Measurements from ENCODE around the gene CDH4. TPM values are rescaled to one million over a fixed set of nuclear protein-coding genes. Genes with fewer than 3 reads are reported as not detected.

CDH4 gene
- total and polyA plus RNA-seq, 2 donors (not counting 1 experiment from before 2014, with no cell fraction given), result not detected

GRCh38 chr20:61926796-61927192 is 674.7 kb downstream of the CDH4 start:
- POLR2A ChIA-PET, result no interaction called here
- no peaks in the 10 kb centered on the region for H3K79me2 ChIP-seq (ENCODE audit: control insufficient read depth, insufficient read depth, low read length)
- Mint-ChIP-seq H3K27ac (no peak overlapping the region), H3K4me3 (no peak overlapping the region), H3K9me3 (ENCODE audit: insufficient read depth) (no peaks in the 10 kb centered on the region), H3K27me3 (no peaks in the 10 kb centered on the region), H3K4me1 (no peaks in the 10 kb centered on the region)
- H3K4me1 ChIP-seq (ENCODE audit: control insufficient read depth in 2 of 2, insufficient read depth in 2 of 2, low read length in 2 of 2), result no peaks in the 10 kb centered on the region
- DNase-seq (no peak), ATAC-seq (ENCODE audit: low read depth) (no peak)
- no peak overlapping the region for H3K9ac ChIP-seq (ENCODE audit: low read length)
- peaks cover 0 to 33% (median 0%) of the 10 kb centered on the region in 3 donors for H3K9me3 ChIP-seq (ENCODE audit: control extremely low read depth in 1 of 3, control insufficient read depth in 2 of 3, insufficient read depth in 1 of 3, low read length in 2 of 3)
- no peaks in the 10 kb centered on the region for H3K36me3 ChIP-seq (replicated peaks in 1 of 2; ENCODE audit: control extremely low read depth in 1 of 2, control insufficient read depth in 1 of 2, extremely low read depth in 1 of 2, insufficient read depth in 2 of 2, low read length in 1 of 2)
- no peak for TF ChIP-seq EZH2 (IDR thresholded peaks at IDR 0.05; ENCODE audit: borderline replicate concordance, insufficient read depth, low read depth, low read length, poor library complexity, severe bottlenecking)
- no peak for TF ChIP-seq CTCF (IDR thresholded peaks at IDR 0.05)
- H3K4me2 ChIP-seq (replicated peaks; ENCODE audit: low read depth, low read length, poor library complexity, severe bottlenecking), result no peak overlapping the region
- intact Hi-C loops (cut with micrococcal nuclease), result no loop called here
- no peak overlapping the region for H2AFZ ChIP-seq (ENCODE audit: insufficient read depth, low read depth, low read length, poor library complexity, severe bottlenecking)
- H3K27me3 ChIP-seq (replicated peaks in 1 of 4; ENCODE audit: control extremely low read depth in 1 of 4, control insufficient read depth in 3 of 4, insufficient read depth in 4 of 4, low read length in 3 of 4), result peaks cover 0 to 3% (median 0%) of the 10 kb centered on the region in 4 experiments
- CTCF ChIA-PET, result no interaction called here
- WGBS (ENCODE audit: insufficient coverage), result 96% methylated on average over 23 of the region's 23 CpGs
- H3K4me3 ChIP-seq (ENCODE audit: control extremely low read depth in 1 of 5, extremely low read depth in 1 of 5, insufficient read depth in 1 of 5, low read depth in 2 of 5, low read length in 4 of 5), result no peak overlapping the region
- H3K27ac ChIP-seq (ENCODE audit: low read length in 2 of 2), result no peak overlapping the region
- no peaks in the 10 kb centered on the region for H4K20me1 ChIP-seq (ENCODE audit: control insufficient read depth, insufficient read depth, low read length, poor library complexity, severe bottlenecking)

GRCh38 chr20:61927193-61927825 is 675.2 kb downstream of the CDH4 start:
- no peak overlapping the region for H3K9ac ChIP-seq (ENCODE audit: low read length)
- intact Hi-C loops (cut with micrococcal nuclease), result no loop called here
- H3K4me2 ChIP-seq (replicated peaks; ENCODE audit: low read depth, low read length, poor library complexity, severe bottlenecking), result no peak overlapping the region
- peaks cover 0 to 33% (median 0%) of the 10 kb centered on the region in 3 donors for H3K9me3 ChIP-seq (ENCODE audit: control extremely low read depth in 1 of 3, control insufficient read depth in 2 of 3, insufficient read depth in 1 of 3, low read length in 2 of 3)
- ChIA-PET CTCF (no interaction called here), POLR2A (no interaction called here)
- H4K20me1 ChIP-seq (ENCODE audit: control insufficient read depth, insufficient read depth, low read length, poor library complexity, severe bottlenecking), result no peaks in the 10 kb centered on the region
- WGBS (ENCODE audit: insufficient coverage), result 94% methylated on average over 21 of the region's 21 CpGs
- ATAC-seq (ENCODE audit: low read depth), result no peak
- H3K4me3 ChIP-seq (ENCODE audit: control extremely low read depth in 1 of 5, extremely low read depth in 1 of 5, insufficient read depth in 1 of 5, low read depth in 2 of 5, low read length in 4 of 5), result no peak overlapping the region
- H2AFZ ChIP-seq (ENCODE audit: insufficient read depth, low read depth, low read length, poor library complexity, severe bottlenecking), result no peak overlapping the region
- Mint-ChIP-seq H3K4me1 (no peaks in the 10 kb centered on the region), H3K27me3 (no peaks in the 10 kb centered on the region), H3K4me3 (no peak overlapping the region), H3K9me3 (ENCODE audit: insufficient read depth) (no peaks in the 10 kb centered on the region), H3K27ac (no peak overlapping the region)
- H3K27me3 ChIP-seq (replicated peaks in 1 of 4; ENCODE audit: control extremely low read depth in 1 of 4, control insufficient read depth in 3 of 4, insufficient read depth in 4 of 4, low read length in 3 of 4), result peaks cover 0 to 3% (median 0%) of the 10 kb centered on the region in 4 experiments
- no peak for DNase-seq
- no peak for TF ChIP-seq EZH2 (IDR thresholded peaks at IDR 0.05; ENCODE audit: borderline replicate concordance, insufficient read depth, low read depth, low read length, poor library complexity, severe bottlenecking)
- TF ChIP-seq CTCF (IDR thresholded peaks at IDR 0.05), result no peak
- H3K4me1 ChIP-seq (ENCODE audit: control insufficient read depth in 2 of 2, insufficient read depth in 2 of 2, low read length in 2 of 2), result no peaks in the 10 kb centered on the region
- no peaks in the 10 kb centered on the region for H3K79me2 ChIP-seq (ENCODE audit: control insufficient read depth, insufficient read depth, low read length)
- H3K36me3 ChIP-seq (replicated peaks in 1 of 2; ENCODE audit: control extremely low read depth in 1 of 2, control insufficient read depth in 1 of 2, extremely low read depth in 1 of 2, insufficient read depth in 2 of 2, low read length in 1 of 2), result no peaks in the 10 kb centered on the region
- no peak overlapping the region for H3K27ac ChIP-seq (ENCODE audit: low read length in 2 of 2)

Data from B cell (primary cell).